Measurements from ENCODE around the gene EPB41L3.

The EPB41L3 gene

GRCh38 chr18:5449858-5450509 lies 93.8 kb downstream of the EPB41L3 start:
- TF ChIP-seq EGR1 (IDR thresholded peaks at IDR 0.05) = no peak
- TF ChIP-seq TEAD4 (IDR thresholded peaks at IDR 0.05) = no peak
- no peak for TF ChIP-seq REST (IDR thresholded peaks at IDR 0.05; ENCODE audit: low read depth)
- TF ChIP-seq CREB1 (IDR thresholded peaks at IDR 0.05; ENCODE audit: low read depth) = no peak
- TF ChIP-seq MAX (IDR thresholded peaks at IDR 0.05) = no peak
- TF ChIP-seq USF1 (IDR thresholded peaks at IDR 0.05) = no peak
- TF ChIP-seq FOXM1 (IDR thresholded peaks at IDR 0.05; ENCODE audit: borderline replicate concordance, low read depth) = no peak
- TF ChIP-seq TAF1 (IDR thresholded peaks at IDR 0.05; ENCODE audit: low read depth) = no peak
- no peak for TF ChIP-seq TCF12 (IDR thresholded peaks at IDR 0.05; ENCODE audit: low read depth)
- TF ChIP-seq EP300 (IDR thresholded peaks at IDR 0.05; ENCODE audit: borderline replicate concordance) = no peak
- no peak for TF ChIP-seq YY1 (IDR thresholded peaks at IDR 0.05; ENCODE audit: low read depth)
- no peak for TF ChIP-seq RAD21 (IDR thresholded peaks at IDR 0.05; ENCODE audit: low read depth)
- TF ChIP-seq ZBTB7A (IDR thresholded peaks at IDR 0.05; ENCODE audit: low read depth) = no peak
- TF ChIP-seq CEBPB (IDR thresholded peaks at IDR 0.05) = no peak
- TF ChIP-seq NFIC (IDR thresholded peaks at IDR 0.05) = no peak

GRCh38 chr18:5447442-5447841 lies 96.4 kb downstream of the EPB41L3 start:
- TF ChIP-seq TCF12 (IDR thresholded peaks at IDR 0.05; ENCODE audit: low read depth) = no peak
- no peak for TF ChIP-seq EP300 (IDR thresholded peaks at IDR 0.05; ENCODE audit: borderline replicate concordance)
- no peak for TF ChIP-seq REST (IDR thresholded peaks at IDR 0.05; ENCODE audit: low read depth)
- TF ChIP-seq CEBPB (IDR thresholded peaks at IDR 0.05) = no peak
- no peak for TF ChIP-seq CREB1 (IDR thresholded peaks at IDR 0.05; ENCODE audit: low read depth)
- no peak for TF ChIP-seq TAF1 (IDR thresholded peaks at IDR 0.05; ENCODE audit: low read depth)
- no peak for TF ChIP-seq EGR1 (IDR thresholded peaks at IDR 0.05)
- no peak for TF ChIP-seq TEAD4 (IDR thresholded peaks at IDR 0.05)
- TF ChIP-seq NFIC (IDR thresholded peaks at IDR 0.05) = no peak
- TF ChIP-seq ZBTB7A (IDR thresholded peaks at IDR 0.05; ENCODE audit: low read depth) = no peak
- no peak for TF ChIP-seq MAX (IDR thresholded peaks at IDR 0.05)
- no peak for TF ChIP-seq RAD21 (IDR thresholded peaks at IDR 0.05; ENCODE audit: low read depth)
- TF ChIP-seq YY1 (IDR thresholded peaks at IDR 0.05; ENCODE audit: low read depth) = no peak
- no peak for TF ChIP-seq USF1 (IDR thresholded peaks at IDR 0.05)
- no peak for TF ChIP-seq FOXM1 (IDR thresholded peaks at IDR 0.05; ENCODE audit: borderline replicate concordance, low read depth)

GRCh38 chr18:5444847-5445246 lies 99.0 kb downstream of the EPB41L3 start:
- TF ChIP-seq TCF12 (IDR thresholded peaks at IDR 0.05; ENCODE audit: low read depth) (no peak), RAD21 (IDR thresholded peaks at IDR 0.05; ENCODE audit: low read depth) (no peak), CREB1 (IDR thresholded peaks at IDR 0.05; ENCODE audit: low read depth) (no peak), EGR1 (IDR thresholded peaks at IDR 0.05) (no peak), TAF1 (IDR thresholded peaks at IDR 0.05; ENCODE audit: low read depth) (no peak), EP300 (IDR thresholded peaks at IDR 0.05; ENCODE audit: borderline replicate concordance) (no peak)

- TF ChIP-seq RAD21 (IDR thresholded peaks at IDR 0.05; ENCODE audit: low read depth) (no peak), TEAD4 (IDR thresholded peaks at IDR 0.05) (no peak)
Measured at GRCh38 chr18:5444269-5444668, 99.5 kb downstream of the EPB41L3 start.

- TF ChIP-seq FOXM1 (IDR thresholded peaks at IDR 0.05; ENCODE audit: borderline replicate concordance, low read depth) (no peak), EGR1 (IDR thresholded peaks at IDR 0.05) (no peak), USF1 (IDR thresholded peaks at IDR 0.05) (no peak), EP300 (IDR thresholded peaks at IDR 0.05; ENCODE audit: borderline replicate concordance) (no peak), TAF1 (IDR thresholded peaks at IDR 0.05; ENCODE audit: low read depth) (no peak), REST (IDR thresholded peaks at IDR 0.05; ENCODE audit: low read depth) (no peak)
Measured at GRCh38 chr18:5439986-5440696, 103.7 kb downstream of the EPB41L3 start.

All from Ishikawa (cell line).